WERI-Rb-1 (cell line): Measurements from ENCODE around the gene HFE.
A peak's percentile ranks its signal among the peaks of the same experiment; 100 is the strongest.
"Not testable (repeated sequence)": the region's sequence is repeated elsewhere in the genome, so short reads cannot be mapped to it uniquely, and the experiment has no call there.

Source experiments
- DNase-seq: peaks from one replicate; pipeline ENCODE4 v3.0.0-alpha.2; 2020
- H3K27ac ChIP-seq: fragments of 250-450 bp; sonication (Bioruptor Pico); 2 replicates; pipeline ENCODE4 v1.5.1; 2020; ENCODE audit warnings: mild to moderate bottlenecking, moderate library complexity
- H3K27me3 ChIP-seq: fragments of 250-450 bp; sonication (Bioruptor Pico); 2 replicates; pipeline ENCODE4 v1.5.1; 2021; ENCODE audit warnings: mild to moderate bottlenecking, low read depth, moderate library complexity; ENCODE audit not compliant: insufficient read depth, severe bottlenecking
- H3K36me3 ChIP-seq: fragments of 250-450 bp; sonication (Bioruptor Pico); 2 replicates; pipeline ENCODE4 v1.5.1; 2020; ENCODE audit warnings: mild to moderate bottlenecking, moderate library complexity
- H3K4me3 ChIP-seq: 2 replicates; pipeline ENCODE4 v1.5.1; 2011; ENCODE audit warnings: low read depth, mild to moderate bottlenecking, control low read depth, low read length
- H3K9me3 ChIP-seq: fragments of 250-450 bp; sonication (Bioruptor Pico); 2 replicates; pipeline ENCODE4 v1.5.1; 2021; ENCODE audit warnings: mild to moderate bottlenecking, moderate library complexity; ENCODE audit not compliant: severe bottlenecking
- TF ChIP-seq, protein P1 (sequence below): IDR thresholded peaks from 2 replicates; pipeline ENCODE4 v1.5.1; 2011; ENCODE audit warnings: low read depth, mild to moderate bottlenecking, control low read depth, inconsistent platforms, low read length

HFE gene

DNA sequence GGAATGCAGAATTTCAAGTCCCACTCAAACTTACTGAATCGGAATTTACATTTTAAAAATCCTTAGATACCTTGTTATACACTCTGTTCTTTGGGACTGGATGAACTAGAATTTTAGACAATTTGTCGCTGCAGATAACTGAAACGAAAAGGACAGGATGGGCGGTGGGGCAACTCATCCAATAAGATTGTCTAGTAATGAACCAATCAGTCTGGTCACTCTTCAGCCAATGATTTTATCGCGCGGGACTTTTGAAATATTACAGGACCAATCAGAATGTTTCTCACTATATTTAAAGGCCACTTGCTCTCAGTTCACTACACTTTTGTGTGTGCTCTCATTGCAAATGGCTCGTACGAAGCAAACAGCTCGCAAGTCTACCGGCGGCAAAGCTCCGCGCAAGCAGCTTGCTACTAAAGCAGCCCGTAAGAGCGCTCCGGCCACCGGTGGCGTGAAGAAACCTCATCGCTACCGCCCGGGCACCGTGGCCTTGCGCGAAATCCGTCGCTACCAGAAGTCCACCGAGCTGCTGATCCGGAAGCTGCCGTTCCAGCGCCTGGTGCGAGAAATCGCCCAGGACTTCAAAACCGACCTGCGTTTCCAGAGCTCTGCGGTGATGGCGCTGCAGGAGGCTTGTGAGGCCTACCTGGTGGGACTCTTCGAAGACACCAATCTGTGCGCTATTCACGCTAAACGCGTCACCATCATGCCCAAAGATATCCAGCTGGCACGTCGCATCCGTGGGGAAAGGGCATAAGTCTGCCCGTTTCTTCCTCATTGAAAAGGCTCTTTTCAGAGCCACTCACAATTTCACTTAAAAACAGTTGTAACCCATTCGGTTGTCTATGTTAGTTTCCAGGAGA lies 41.9 kb upstream of the HFE start:
- Histone ChIP-seq H3K27ac (no peak overlapping the region), H3K4me3 (no peak overlapping the region), H3K27me3 (no peaks in the 10 kb centered on the region), H3K36me3 (no peaks in the 10 kb centered on the region), H3K9me3 (peaks cover 14% of the 10 kb centered on the region)
- no peak for DNase-seq
- TF ChIP-seq, protein P1, sequence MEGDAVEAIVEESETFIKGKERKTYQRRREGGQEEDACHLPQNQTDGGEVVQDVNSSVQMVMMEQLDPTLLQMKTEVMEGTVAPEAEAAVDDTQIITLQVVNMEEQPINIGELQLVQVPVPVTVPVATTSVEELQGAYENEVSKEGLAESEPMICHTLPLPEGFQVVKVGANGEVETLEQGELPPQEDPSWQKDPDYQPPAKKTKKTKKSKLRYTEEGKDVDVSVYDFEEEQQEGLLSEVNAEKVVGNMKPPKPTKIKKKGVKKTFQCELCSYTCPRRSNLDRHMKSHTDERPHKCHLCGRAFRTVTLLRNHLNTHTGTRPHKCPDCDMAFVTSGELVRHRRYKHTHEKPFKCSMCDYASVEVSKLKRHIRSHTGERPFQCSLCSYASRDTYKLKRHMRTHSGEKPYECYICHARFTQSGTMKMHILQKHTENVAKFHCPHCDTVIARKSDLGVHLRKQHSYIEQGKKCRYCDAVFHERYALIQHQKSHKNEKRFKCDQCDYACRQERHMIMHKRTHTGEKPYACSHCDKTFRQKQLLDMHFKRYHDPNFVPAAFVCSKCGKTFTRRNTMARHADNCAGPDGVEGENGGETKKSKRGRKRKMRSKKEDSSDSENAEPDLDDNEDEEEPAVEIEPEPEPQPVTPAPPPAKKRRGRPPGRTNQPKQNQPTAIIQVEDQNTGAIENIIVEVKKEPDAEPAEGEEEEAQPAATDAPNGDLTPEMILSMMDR = no peak

DNA sequence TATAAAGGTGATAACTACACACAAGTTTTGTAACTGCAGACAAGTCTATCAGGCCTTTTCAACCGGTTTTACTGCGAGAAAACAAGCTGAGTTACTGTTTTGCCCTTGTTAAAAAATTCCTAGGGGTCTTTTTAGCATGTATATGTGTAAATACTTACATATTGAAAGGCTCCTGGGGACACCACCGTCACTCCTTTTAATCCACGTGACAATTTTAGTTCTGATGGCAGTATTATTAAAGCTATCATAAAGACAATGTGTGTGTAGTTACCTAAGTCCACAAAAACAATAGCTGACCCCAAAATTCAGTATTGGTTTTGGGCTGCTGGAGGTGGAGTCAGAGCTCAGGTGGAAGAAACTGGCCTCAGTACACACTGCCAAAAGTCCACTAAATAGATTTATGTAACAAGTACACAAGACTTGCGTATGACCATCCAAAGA lies 41.3 kb upstream of the HFE start:
- no peak overlapping the region for H3K4me3 ChIP-seq

DNA sequence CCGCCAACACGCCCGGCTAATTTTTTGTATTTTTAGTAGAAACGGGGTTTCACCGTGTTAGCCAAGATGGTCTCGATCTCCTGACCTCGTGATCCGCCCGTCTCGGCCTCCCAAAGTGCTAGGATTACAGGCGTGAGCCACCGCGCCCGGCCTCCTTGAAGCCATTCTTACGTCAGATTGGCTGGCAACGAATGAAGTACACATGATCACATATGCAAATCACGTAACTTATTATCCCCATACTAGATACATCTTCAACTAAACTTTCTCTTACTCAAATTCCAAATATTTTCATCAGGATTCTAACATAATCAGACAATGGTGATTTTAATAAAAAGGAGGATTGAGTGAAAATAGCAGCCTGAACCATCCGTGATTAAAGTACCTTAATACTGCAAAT lies 39.9 kb upstream of the HFE start:
- H3K4me3 ChIP-seq, DNase-seq, H3K27ac ChIP-seq: not testable (repeated sequence)

More for the DNA sequence above, 41.3 kb upstream of the HFE start:
- TF ChIP-seq, protein P1 = no peak
- H3K27ac ChIP-seq = no peak overlapping the region
- peaks cover 14% of the 10 kb centered on the region for H3K9me3 ChIP-seq
- no peaks in the 10 kb centered on the region for H3K27me3 ChIP-seq
- DNase-seq = no peak
- no peaks in the 10 kb centered on the region for H3K36me3 ChIP-seq

DNA sequence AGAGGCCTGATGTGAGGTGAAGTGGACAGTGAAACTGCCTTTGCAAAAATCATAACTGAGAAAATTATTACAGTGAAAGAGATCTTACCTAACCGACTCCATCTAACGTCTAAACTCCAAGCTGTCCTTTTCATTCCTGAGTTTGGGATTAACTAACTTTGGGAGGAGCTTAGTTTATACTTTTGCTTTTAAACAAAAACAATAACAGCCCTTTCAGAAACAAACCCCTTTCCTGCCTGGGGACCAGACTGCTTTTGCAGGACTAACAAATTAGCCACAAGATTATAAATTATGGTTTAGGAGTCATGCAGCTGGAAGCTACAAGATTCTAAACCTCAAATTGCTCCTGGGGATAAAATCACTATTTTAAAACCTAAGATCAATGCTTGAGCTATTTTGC lies 38.6 kb upstream of the HFE start:
- TF ChIP-seq, protein P1 = no peak
- no peak overlapping the region for H3K4me3 ChIP-seq
- DNase-seq = no peak
- peaks cover 8% of the 10 kb centered on the region for H3K9me3 ChIP-seq
- no peaks in the 10 kb centered on the region for H3K36me3 ChIP-seq
- peak overlapping the region; percentile 0 for H3K27ac ChIP-seq
- H3K27me3 ChIP-seq = no peaks in the 10 kb centered on the region

More for the DNA sequence above, 39.9 kb upstream of the HFE start:
- peaks cover 14% of the 10 kb centered on the region for H3K9me3 ChIP-seq
- H3K27me3 ChIP-seq, H3K36me3 ChIP-seq: not testable (repeated sequence)

DNA sequence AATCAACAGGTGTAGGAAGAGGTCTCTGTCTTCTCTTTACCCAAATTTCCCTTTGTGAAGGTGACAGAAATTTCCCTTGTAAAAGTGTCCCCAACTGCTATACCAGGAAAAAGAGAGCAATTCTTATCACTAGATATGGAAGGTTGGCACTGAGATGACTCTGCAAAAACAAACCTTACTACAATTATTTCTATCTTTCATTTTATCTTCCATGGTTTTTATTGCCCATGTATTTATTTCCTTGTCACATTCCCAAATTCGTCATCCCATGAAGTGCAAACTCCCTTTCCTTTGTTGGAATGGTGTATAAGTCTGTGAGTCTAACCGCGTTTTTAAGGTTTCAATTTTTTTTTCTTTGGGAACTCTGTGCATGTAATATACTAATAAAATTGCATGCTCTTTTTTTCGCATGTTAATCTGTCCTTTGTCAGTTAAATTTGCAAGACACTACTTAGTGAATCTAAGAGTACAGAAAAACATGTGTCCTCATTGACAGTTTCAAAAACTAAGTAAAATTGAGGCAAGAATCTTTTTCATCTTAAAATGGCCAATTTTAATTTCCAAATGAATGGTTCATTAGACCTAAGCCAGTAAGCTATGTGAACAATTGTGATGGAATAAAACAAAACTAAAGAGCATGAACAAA lies 35.4 kb upstream of the HFE start:
- Histone ChIP-seq H3K27ac (no peak overlapping the region), H3K27me3 (no peaks in the 10 kb centered on the region), H3K4me3 (no peak overlapping the region), H3K9me3 (no peaks in the 10 kb centered on the region), H3K36me3 (no peaks in the 10 kb centered on the region)
- DNase-seq = no peak
- TF ChIP-seq, protein P1 = no peak

DNA sequence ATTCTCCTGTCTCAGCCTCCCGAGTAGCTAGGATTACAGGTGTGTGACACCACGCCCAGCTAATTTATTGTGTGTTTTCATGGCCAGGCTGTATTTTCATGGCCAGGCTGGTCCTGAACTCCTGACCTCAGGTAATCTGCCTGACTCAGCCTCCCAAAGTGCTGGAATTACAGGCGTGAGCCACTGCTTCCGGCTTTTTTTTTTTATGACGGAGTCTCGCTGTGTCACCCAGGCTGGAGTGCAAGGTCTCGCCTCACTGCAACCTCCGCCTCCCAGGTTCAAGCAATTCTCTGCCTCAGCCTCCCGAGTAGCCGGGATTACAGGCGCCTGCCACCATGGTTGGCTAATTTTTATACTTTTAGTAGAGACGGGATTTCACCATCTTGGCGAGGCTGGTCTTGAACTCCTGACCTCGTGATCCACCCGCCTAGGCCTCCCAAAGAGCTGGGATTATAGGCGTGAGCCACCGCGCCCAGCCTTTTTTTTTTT lies 34.4 kb upstream of the HFE start:
- H3K27ac ChIP-seq, DNase-seq, H3K9me3 ChIP-seq, H3K36me3 ChIP-seq, H3K4me3 ChIP-seq, H3K27me3 ChIP-seq: not testable (repeated sequence)
